K562 (cell line): ENCODE results near the gene NAA40. TPM values are rescaled to one million over a fixed set of nuclear protein-coding genes. Genes with fewer than 3 reads are reported as not detected.

Source experiments
- ATF7 ChIP-seq: fragments of 450-650 bp; IDR thresholded peaks from 2 replicates; pipeline ENCODE4 v1.7.1; 2014; ENCODE audit warnings: mild to moderate bottlenecking, moderate library complexity
- CAMTA2 ChIP-seq: fragments of 250-450 bp; sonication (Bioruptor Pico); conservative IDR thresholded peaks from 2 replicates; pipeline ENCODE4 v1.5.1; 2022
- EP400 ChIP-seq: fragments of 450-650 bp; IDR thresholded peaks from 2 replicates; pipeline ENCODE4 v1.6.1; 2017; ENCODE audit warnings: antibody characterized with exemption, mild to moderate bottlenecking, moderate library complexity
- FOXP4 ChIP-seq: sonication (generic); formaldehyde crosslinking; IDR thresholded peaks from 2 replicates; pipeline ENCODE4 v1.8.0; 2022; ENCODE audit warnings: mild to moderate bottlenecking, missing genetic modification reagents, borderline replicate concordance
- HMGN3 ChIP-seq: IDR thresholded peaks from 2 replicates; pipeline ENCODE4 v1.6.1; 2011; ENCODE audit warnings: borderline replicate concordance, low read depth, mild to moderate bottlenecking, mixed read lengths, low read length; ENCODE audit not compliant: insufficient read length; ENCODE audit errors: extremely low read depth
- MEIS2 ChIP-seq: fragments of 450-650 bp; IDR thresholded peaks from 2 replicates; pipeline ENCODE4 v1.6.1; 2014; ENCODE audit warnings: mild to moderate bottlenecking; ENCODE audit not compliant: partially characterized antibody
- MYC ChIP-seq, 2 experiments: fragments of 250-450 bp in 1 of 2; sonication (Bioruptor Pico) in 1 of 2; IDR thresholded peaks; 2 replicates each; pipeline versions ENCODE4 v1.5.1 to v1.6.1; 2012 to 2021; ENCODE audit warnings: low read depth in 2 of 2, borderline replicate concordance in 1 of 2, improper control_type of control experiment in 1 of 2, low read length in 1 of 2, mild to moderate bottlenecking in 1 of 2, moderate library complexity in 1 of 2
- NR2C2 ChIP-seq, 2 experiments: fragments of 200-800 bp in 1 of 2; sonication (Bioruptor generic) in 1 of 2; sonication (generic) in 1 of 2; formaldehyde crosslinking in 1 of 2; IDR thresholded peaks; 2 replicates each; pipeline versions ENCODE4 v1.6.1 to v1.8.0; 2016 to 2022; ENCODE audit warnings: mild to moderate bottlenecking in 1 of 2, missing compliant biosample characterization in 1 of 2, missing genetic modification characterization in 1 of 2, missing genetic modification reagents in 1 of 2
- NRF1 ChIP-seq, 2 experiments: fragments of 450-650 bp; IDR thresholded peaks in 1 of 2; conservative IDR thresholded peaks in 1 of 2; 2 replicates each; pipeline ENCODE4 v1.6.1; 2014; ENCODE audit warnings: mild to moderate bottlenecking in 2 of 2
- PHB ChIP-seq: fragments of 250-450 bp; sonication (Bioruptor Pico); IDR thresholded peaks from 2 replicates; pipeline ENCODE4 v1.5.0; 2021
- POLR2A ChIP-seq: fragments of 450-650 bp; conservative IDR thresholded peaks from 2 replicates; pipeline ENCODE4 v1.6.1; 2016
- RBBP5 ChIP-seq: fragments of 200-600 bp; sonication (generic); IDR thresholded peaks from 2 replicates; pipeline ENCODE4 v1.6.1; 2012; ENCODE audit warnings: borderline replicate concordance, mild to moderate bottlenecking, low read length, control low read depth, inconsistent platforms; ENCODE audit not compliant: insufficient read depth, poor library complexity, severe bottlenecking
- RBM25 ChIP-seq: fragments of 200-400 bp; formaldehyde crosslinking; IDR thresholded peaks from 2 replicates; pipeline ENCODE4 v1.6.1; 2018; ENCODE audit warnings: low read length, low read depth, moderate library complexity; ENCODE audit not compliant: severe bottlenecking
- RNF219 ChIP-seq: fragments of 250-450 bp; sonication (Bioruptor Pico); IDR thresholded peaks from 2 replicates; pipeline ENCODE4 v1.5.0; 2022; ENCODE audit warnings: mild to moderate bottlenecking
- TEAD4 ChIP-seq, 2 experiments: sonication (generic) in 1 of 2; formaldehyde crosslinking in 1 of 2; IDR thresholded peaks; 2 replicates each; pipeline versions ENCODE4 v1.6.1 to v1.8.0; 2012 to 2022; ENCODE audit warnings: borderline replicate concordance in 1 of 2, inconsistent platforms in 1 of 2, low read length in 1 of 2, mild to moderate bottlenecking in 1 of 2, missing genetic modification reagents in 1 of 2
- ZBTB49 ChIP-seq: sonication (generic); formaldehyde crosslinking; IDR thresholded peaks from 2 replicates; pipeline ENCODE4 v1.8.0; 2022; ENCODE audit warnings: missing genetic modification reagents, mild to moderate bottlenecking, borderline replicate concordance
- ZBTB7A ChIP-seq: IDR thresholded peaks from 2 replicates; pipeline ENCODE4 v1.6.1; 2011; ENCODE audit warnings: low read depth, mild to moderate bottlenecking, low read length, moderate library complexity, borderline replicate concordance; ENCODE audit not compliant: control insufficient read depth
- ZKSCAN1 ChIP-seq: fragments of 150-350 bp; IDR thresholded peaks from 2 replicates; pipeline ENCODE4 v1.6.1; 2016; ENCODE audit warnings: low read depth, low read length
- polyA plus RNA-seq, 8 experiments: library from polyadenylated mRNA; depleted of rRNA in 4 of 8; stranded (reverse) in 5 of 8; unstranded in 3 of 8; fragments of >200 nt; fragmentation: Nextera tagmentation in 2 of 8; fragmentation: Illumina TruSeq in 1 of 8; extraction: Ambion mirVana in 2 of 8; extraction: Trizol in 1 of 8; gene quantifications; 2 replicates each; pipeline versions ENCODE4 v1.2.1 to v1.2.3, GENCODE V29; 2011 to 2014; ENCODE audit warnings: inconsistent platforms in 1 of 8, missing spikeins in 1 of 8
- total RNA-seq, 7 experiments: library from RNA; depleted of rRNA in 6 of 7; stranded (reverse); fragments of >200 nt in 6 of 7; fragmentation: Illumina TruSeq in 2 of 7; extraction: Trizol in 2 of 7; gene quantifications; 2 replicates each; pipeline versions ENCODE4 v1.2.1 to v1.2.3, GENCODE V29; 2011 to 2021; ENCODE audit warnings: low replicate concordance in 1 of 7

Gene NAA40
- total and polyA plus RNA-seq, 9 of the 15 experiments (the other 6 are each of a cell fraction or from before 2014, with no cell fraction given) = 6.2 to 39.0 (median 23.1) TPM

- TF ChIP-seq RNF219 (no peak), TEAD4 (IDR thresholded peaks at IDR 0.05; ENCODE audit: low read length) (no peak), TEAD4 (CRISPR knock-in tag; IDR thresholded peaks at IDR 0.05; ENCODE audit: borderline replicate concordance) (no peak), RBBP5 (peak; percentile 21), ZBTB49 (CRISPR knock-in tag) (0 out of 2 replicates have a peak, but pooled peaks have one; percentile 59), MEIS2 (peak; percentile 43), ATF7 (peak; percentile 81), RBM25 (peak; percentile 30), PHB (CRISPR knock-in tag) (no peak), FOXP4 (CRISPR knock-in tag) (peak; percentile 29; the same call in 1 of the 2 replicates), ZBTB7A (peak; percentile 100), NR2C2 (CRISPR knock-in tag; IDR thresholded peaks at IDR 0.05) (peak; percentile 45; the same call in 1 of the 2 replicates), NR2C2 (tag; IDR thresholded peaks at IDR 0.05) (peak; percentile 95), CAMTA2 (CRISPR knock-in tag) (no peak), EP400 (peak; percentile 21; the same call in 1 of the 2 replicates), HMGN3 (peak; percentile 73), NRF1 (conservative IDR thresholded peaks at IDR 0.05 in 1 of 2, IDR thresholded peaks at IDR 0.05 in 1 of 2) (peak; percentile 88 to 89), ZKSCAN1 (peak; percentile 74; the same call in 1 of the 2 replicates), MYC (IDR thresholded peaks at IDR 0.05; ENCODE audit: low read depth, low read length) (peak; percentile 39; the same call in 1 of the 2 replicates), MYC (CRISPR knock-in tag; IDR thresholded peaks at IDR 0.05; ENCODE audit: borderline replicate concordance, low read depth) (no peak), POLR2A (peak; percentile 57)
These were observed at the start of gene NAA40 (continued) for GRCh38 chr11:63938479-63939396.
